ENCODE data around the gene TXNDC2.

- TF ChIP-seq GABPA (IDR thresholded peaks at IDR 0.05 in 1 of 2, conservative IDR thresholded peaks at IDR 0.05 in 1 of 2) (no peak), REST (IDR thresholded peaks at IDR 0.05) (no peak), CTCF (IDR thresholded peaks at IDR 0.05; ENCODE audit: low read depth, low read length, missing input control) (no peak), RAD21 (IDR thresholded peaks at IDR 0.05) (peak in 1 of 2 donors; percentile 33), JUND (IDR thresholded peaks at IDR 0.05) (peak; percentile 92 to 97), ZBTB33 (IDR thresholded peaks at IDR 0.05) (no peak), HNF4A (conservative IDR thresholded peaks at IDR 0.05) (peak; percentile 23 to 53), EGR1 (IDR thresholded peaks at IDR 0.05; ENCODE audit: low read depth in 2 of 2) (no peak), TAF1 (conservative IDR thresholded peaks at IDR 0.05) (no peak), YY1 (IDR thresholded peaks at IDR 0.05) (no peak), MAX (IDR thresholded peaks at IDR 0.05) (peak; percentile 41), RXRA (IDR thresholded peaks at IDR 0.05) (peak; percentile 51 to 64), SP1 (IDR thresholded peaks at IDR 0.05) (peak; percentile 32)
These were observed 13.2 kb downstream of the TXNDC2 start for GRCh38 chr18:9898792-9899549.

Data from liver (tissue), 3 donors.